Measurements from ENCODE around the gene CFAP119.

- TF ChIP-seq CTCF (IDR thresholded peaks at IDR 0.05; ENCODE audit: low read depth, low read length): no peak
- no peak for TF ChIP-seq EZH2phosphoT487 (IDR thresholded peaks at IDR 0.05; ENCODE audit: low read depth)
Measured at GRCh38 chr16:30740364-30741251, 21.3 kb downstream of the CFAP119 start.
